Heart left ventricle (tissue), 16 donors: ENCODE data around the gene HDHD3. TPM values are rescaled to one million over a fixed set of nuclear protein-coding genes. Genes with fewer than 3 reads are reported as not detected.

ENCODE experiments used
- ATAC-seq, 4 donors: fragments of 200-7000 bp; cut with Tn5 transposase; one replicate each; pipeline ENCODE4 v1.9.1; 2020 to 2022; ENCODE audit warnings: moderate library complexity in 4 of 4, mild to moderate bottlenecking in 3 of 4, moderate number of reproducible peaks in 1 of 4
- DNase-seq, 5 donors: peaks; one replicate each; pipeline ENCODE4 v3.0.0-alpha.2; 2020
- H3K27ac ChIP-seq, 12 donors: fragments of 200-600 bp; sonication (generic) in 4 of 12; one replicate each; pipeline versions ENCODE4 v1.5.0 to v1.8.0; 2016 to 2022; ENCODE audit warnings: mild to moderate bottlenecking in 2 of 12
- H3K27me3 ChIP-seq, 9 donors: fragments of 200-600 bp; sonication (generic) in 2 of 9; one replicate each; pipeline versions ENCODE4 v1.5.1 to v1.8.0; 2016 to 2022; ENCODE audit warnings: mild to moderate bottlenecking in 3 of 9
- H3K36me3 ChIP-seq, 9 donors: fragments of 200-600 bp; sonication (generic) in 2 of 9; one replicate each; pipeline versions ENCODE4 v1.5.0 to v1.8.0; 2018 to 2022; ENCODE audit warnings: mild to moderate bottlenecking in 2 of 9
- H3K4me1 ChIP-seq, 12 donors: fragments of 200-600 bp; sonication (generic) in 4 of 12; one replicate each; pipeline versions ENCODE4 v1.5.0 to v1.8.0; 2016 to 2022; ENCODE audit warnings: mild to moderate bottlenecking in 3 of 12
- H3K4me3 ChIP-seq, 12 donors: fragments of 200-600 bp; sonication (generic) in 4 of 12; one replicate each; pipeline versions ENCODE4 v1.5.0 to v1.8.0; 2017 to 2022; ENCODE audit warnings: mild to moderate bottlenecking in 9 of 12, moderate library complexity in 4 of 12
- H3K9me3 ChIP-seq, 12 donors: fragments of 200-600 bp; sonication (generic) in 4 of 12; one replicate each; pipeline versions ENCODE4 v1.5.0 to v1.8.0; 2016 to 2022; ENCODE audit warnings: mild to moderate bottlenecking in 1 of 12
- POLR2A ChIP-seq, 2 donors: fragments of 450-650 bp; IDR thresholded peaks; one replicate each; pipeline ENCODE4 v1.6.1; 2017; ENCODE audit warnings: antibody characterized with exemption in 2 of 2, mild to moderate bottlenecking in 2 of 2, moderate library complexity in 2 of 2
- WGBS, 4 donors: extraction: QIAGEN DNeasy Blood & Tissue Kit in 2 of 4; methylation state at CpG; one replicate each; pipeline versions ENCODE4 v1.1.5 to v1.1.7; 2013 to 2018; 5-methylcytosine and 5-hydroxymethylcytosine counted together
- intact Hi-C, 10 donors: fragments of 100-400 bp; cut with DNase I; formaldehyde crosslinking; loops; one replicate each; pipeline versions ENCODE4 v1.11.1 to v1.14.2; 2022
- polyA plus RNA-seq, 2 donors: library from polyadenylated mRNA; stranded (reverse); fragments of 200-250 nt; gene quantifications; one replicate each; pipeline ENCODE4 v1.2.3, GENCODE V29; 2013
- total RNA-seq, 9 donors: library from RNA; depleted of rRNA in 2 of 9; stranded (reverse); fragments of >200 nt in 2 of 9; fragmentation: NEBNext Ultra II Directional in 3 of 9; extraction: Animal tissue kit (Norgen Biotek cat#: 25700) in 3 of 9; gene quantifications; one replicate each; pipeline versions ENCODE4 v1.1.0 to v1.2.4, GENCODE V29; 2016 to 2023
- TF ChIP-seq, protein P1 (sequence below), 12 donors: fragments of 200-600 bp; sonication (generic) in 4 of 12; IDR thresholded peaks; one replicate each; pipeline versions ENCODE4 v1.5.0 to v1.8.0; 2018 to 2022; ENCODE audit warnings: antibody characterized with exemption in 12 of 12, mild to moderate bottlenecking in 5 of 12
- donor health status: ischemic (EF 13 %, LVEDD 7.1; RV severe dilation, severe dysfunction).
- donor health status: healthy with polysubstance abuse.
- donor health status: DM: no; HTN: yes; CAD: no.
- donor health status: DM: no; HTN: no; CAD: no.
- donor health status: ischemic (EF 25% LVEDD 6.9; RV normal size, moderate dysfunction).
- donor health status: ischemic (EF 25% LVEDD 5.7; RV mildly dilated, moderate dysfunction).
- donor health status: healthy.
- donor health status: DM: yes; HTN: yes; CAD: no.
- donor health status: ischemic (EF 35%, LVEDD 5.7; RV mildly dilated, moderate dysfunction).
- donor health status: nonischemic (EF 11% LVEDD 7.7; RV severe dilation, severe dysfunction).
- donor health status: DM: yes; HTN: yes; CAD: no.
- donor health status: PGD.
- donor health status: ischemic (EF 29% LVEDD 5.4; RV normal size, mild dysfunction).
- donor health status: nonischemic (EF 23%, LVEDD 6.1; RV moderate dilation, normal function).

Gene HDHD3
- total and polyA plus RNA-seq, 11 donors, result 11.7 to 53.8 (median 19.4) TPM

DNA sequence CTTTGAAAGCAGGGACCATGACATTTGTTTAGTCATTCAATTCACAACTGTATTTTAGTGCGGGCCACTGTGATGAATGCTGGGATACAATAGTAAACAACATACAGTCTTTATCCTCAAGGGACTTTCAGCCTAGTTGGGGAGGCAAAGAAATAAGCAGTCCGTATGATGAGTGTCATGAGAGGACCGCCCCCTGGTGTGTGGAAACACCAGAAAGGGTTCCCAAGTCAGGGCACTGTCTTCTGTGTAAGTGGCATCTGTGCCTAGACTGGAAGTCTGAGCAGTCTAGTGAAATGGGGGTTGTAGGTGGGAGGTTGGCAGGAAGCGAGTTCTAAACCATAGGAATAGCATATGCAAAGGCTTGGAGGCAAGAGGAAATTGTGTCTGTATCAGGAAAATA lies 40.6 kb upstream of the HDHD3 start:
- TF ChIP-seq POLR2A (IDR thresholded peaks at IDR 0.05), result no peak
- TF ChIP-seq, protein P1, sequence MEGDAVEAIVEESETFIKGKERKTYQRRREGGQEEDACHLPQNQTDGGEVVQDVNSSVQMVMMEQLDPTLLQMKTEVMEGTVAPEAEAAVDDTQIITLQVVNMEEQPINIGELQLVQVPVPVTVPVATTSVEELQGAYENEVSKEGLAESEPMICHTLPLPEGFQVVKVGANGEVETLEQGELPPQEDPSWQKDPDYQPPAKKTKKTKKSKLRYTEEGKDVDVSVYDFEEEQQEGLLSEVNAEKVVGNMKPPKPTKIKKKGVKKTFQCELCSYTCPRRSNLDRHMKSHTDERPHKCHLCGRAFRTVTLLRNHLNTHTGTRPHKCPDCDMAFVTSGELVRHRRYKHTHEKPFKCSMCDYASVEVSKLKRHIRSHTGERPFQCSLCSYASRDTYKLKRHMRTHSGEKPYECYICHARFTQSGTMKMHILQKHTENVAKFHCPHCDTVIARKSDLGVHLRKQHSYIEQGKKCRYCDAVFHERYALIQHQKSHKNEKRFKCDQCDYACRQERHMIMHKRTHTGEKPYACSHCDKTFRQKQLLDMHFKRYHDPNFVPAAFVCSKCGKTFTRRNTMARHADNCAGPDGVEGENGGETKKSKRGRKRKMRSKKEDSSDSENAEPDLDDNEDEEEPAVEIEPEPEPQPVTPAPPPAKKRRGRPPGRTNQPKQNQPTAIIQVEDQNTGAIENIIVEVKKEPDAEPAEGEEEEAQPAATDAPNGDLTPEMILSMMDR (IDR thresholded peaks at IDR 0.05), result no peak
- Histone ChIP-seq H3K9me3 (no peaks in the 10 kb centered on the region), H3K36me3 (no peaks in the 10 kb centered on the region), H3K27ac (no peak overlapping the region), H3K4me3 (no peak overlapping the region), H3K4me1 (peaks cover 0 to 13% (median 0%) of the 10 kb centered on the region in 12 donors), H3K27me3 (no peaks in the 10 kb centered on the region)
- DNase-seq (no peak), ATAC-seq (no peak)
- 78 to 88% (median 83%) methylated on average over 4 of the region's 4 CpGs for WGBS, 4 donors
- intact Hi-C loops, result no loop called here

DNA sequence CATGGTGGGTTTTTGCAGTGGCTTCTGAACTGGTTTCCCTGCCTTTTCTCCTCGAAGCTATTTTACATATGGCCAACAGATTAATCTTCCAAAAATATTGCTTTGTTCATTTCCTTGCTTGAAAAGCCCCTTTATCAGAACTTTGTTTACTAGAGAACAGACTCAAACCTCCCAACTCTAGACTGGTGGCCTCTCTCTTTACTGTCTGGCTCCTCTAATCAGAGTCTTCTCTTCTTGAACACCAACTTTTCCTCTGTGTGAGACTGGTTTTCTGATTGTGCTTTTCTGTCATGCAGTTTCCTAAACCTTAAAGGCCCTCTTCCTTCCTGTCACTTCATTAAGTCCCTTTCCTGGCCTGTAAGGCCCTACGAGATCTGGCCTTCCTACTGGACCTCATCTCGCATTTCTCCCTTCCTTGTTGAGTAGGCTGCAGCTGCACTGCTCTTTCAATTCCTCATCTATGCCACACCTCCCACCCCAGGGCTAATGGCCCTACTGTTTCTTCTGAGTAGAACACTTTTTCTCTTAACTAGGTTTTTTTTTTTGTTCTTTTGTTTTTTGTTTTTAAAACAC lies 39.4 kb upstream of the HDHD3 start:
- WGBS, 4 donors, result 52 to 70% (median 62%) methylated on average over 3 of the region's 3 CpGs
- ATAC-seq, result peak in 2 of 4 donors; percentile 61 to 66

DNA sequence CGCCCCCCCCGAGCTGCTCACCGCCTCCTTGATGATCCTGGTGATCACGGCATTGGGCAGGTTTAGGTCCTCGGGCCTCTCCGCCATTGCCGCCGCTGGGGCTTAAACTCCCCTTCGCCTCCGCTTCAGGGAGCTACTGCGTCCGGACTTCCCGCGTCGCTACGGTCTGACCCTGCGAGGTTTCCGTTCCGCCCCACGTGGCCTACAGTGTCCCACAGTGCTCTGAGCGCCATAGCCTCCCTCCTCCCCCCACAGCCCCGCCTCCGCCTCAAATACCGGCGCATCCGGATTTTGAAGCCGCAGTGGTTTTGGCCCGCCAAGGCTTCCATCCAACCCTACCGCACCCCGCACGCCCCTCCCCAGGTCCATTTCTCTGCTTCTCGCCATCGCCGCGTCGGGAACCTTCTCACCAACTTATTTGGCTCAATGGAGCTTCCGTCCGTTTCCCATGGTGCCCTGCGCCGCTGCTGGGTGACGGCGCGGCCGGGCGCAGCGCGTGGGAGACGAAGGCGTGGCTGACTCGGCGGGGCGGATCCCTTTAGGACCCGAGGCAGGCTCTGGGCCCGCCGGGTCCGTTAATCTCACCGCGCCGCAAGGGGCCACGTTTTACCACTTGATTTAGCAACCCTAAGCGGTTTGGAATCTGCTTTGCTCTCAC lies 33.5 kb upstream of the HDHD3 start, which contains the start of the genes C9orf43 and POLE3:
Gene C9orf43, plus strand, starts transcription at position 541 of the 658 bp plus-strand sequence. CDS start 2,747 bp downstream, outside the sequence.
Gene POLE3, minus strand, starts transcription at position 469 of the 658 bp plus-strand sequence. Its CDS starts 382 bp downstream, at position 87.
- intact Hi-C loops, result loop anchor here in 3 of 10 donors (1.0 to 2.0 kb wide), 3 partner anchors 9 to 136 kb away; partner anchors contain the start of genes CDC26 (in 2 of the 3), PRPF4 (in 2 of the 3) and ALAD (in 1 of the 3)
- peak; percentile 97 to 99 (median 98) for ATAC-seq
- 0% methylated on average over 37 to 61 of the region's 61 CpGs for WGBS, 4 donors

More for the DNA sequence above, 39.4 kb upstream of the HDHD3 start:
- no peaks in the 10 kb centered on the region for H3K27me3 ChIP-seq
- intact Hi-C loops, result no loop called here
- no peaks in the 10 kb centered on the region for H3K9me3 ChIP-seq
- DNase-seq, result no peak
- H3K27ac ChIP-seq, result peak overlapping the region in 5 of 12 donors; percentile 6 to 83 (median 41)
- H3K4me3 ChIP-seq, result no peak overlapping the region
- no peak for TF ChIP-seq POLR2A (IDR thresholded peaks at IDR 0.05)
- TF ChIP-seq, protein P1 (IDR thresholded peaks at IDR 0.05), result no peak
- H3K36me3 ChIP-seq, result no peaks in the 10 kb centered on the region
- H3K4me1 ChIP-seq, result peaks cover 0 to 13% (median 4%) of the 10 kb centered on the region in 12 donors

More for the DNA sequence above, 33.5 kb upstream of the HDHD3 start, which contains the start of the genes C9orf43 and POLE3:
- no peaks in the 10 kb centered on the region for H3K9me3 ChIP-seq
- H3K27me3 ChIP-seq, result no peaks in the 10 kb centered on the region
- peaks cover 0 to 25% (median 12%) of the 10 kb centered on the region in 12 donors for H3K4me1 ChIP-seq
- peak within 1 kb of the TSS; percentile 61 to 97 (median 80) for H3K4me3 ChIP-seq
- DNase-seq, result peak; percentile 95 to 97 (median 96)
- peak within 1 kb of the TSS; percentile 85 to 99 (median 97) for H3K27ac ChIP-seq
- peaks cover 0 to 23% (median 18%) of the 10 kb centered on the region in 9 donors for H3K36me3 ChIP-seq
- TF ChIP-seq, protein P1 (IDR thresholded peaks at IDR 0.05), result no peak
- TF ChIP-seq POLR2A (IDR thresholded peaks at IDR 0.05), result peak in 1 of 2 donors; percentile 66
